HepG2 (cell line): ENCODE data around the gene ZBTB7B. TPM values are rescaled to one million over a fixed set of nuclear protein-coding genes. Genes with fewer than 3 reads are reported as not detected.

ENCODE experiments used
- ATAC-seq: fragments of 200-7000 bp; cut with Tn5 transposase; 3 replicates; pipeline ENCODE4 v1.9.1; 2020; ENCODE audit warnings: mild to moderate bottlenecking, moderate library complexity
- BruUV-seq: library from RNA; stranded (reverse); fragments of 400-500 nt; replicated peaks from 2 replicates; lab custom pipeline; 2021; lab: Mats Ljungman, UMichigan
- CTCF ChIA-PET: fragments of 300-600 bp; formaldehyde crosslinking; extraction: SDS; loops from one replicate; lab custom pipeline; 2021; ENCODE audit warnings: low total read pairs, inconsistent platforms, low intra/inter-chr PET ratio; lab: Yijun Ruan, JAX
- POLR2A ChIA-PET: fragments of 350-600 bp; sonication (Branson Sonifier 250); formaldehyde crosslinking; loops from one replicate; lab custom pipeline; 2020; ENCODE audit warnings: antibody characterized with exemption, inconsistent platforms; lab: Yijun Ruan, JAX
- DNase-seq: peaks from one replicate; pipeline ENCODE4 v3.0.0-alpha.2; 2015; ENCODE audit warnings: low spot score
- FAIRE-seq: peaks from 3 replicates; lab custom pipeline; 2011; peaks lifted over from hg19 to GRCh38; lab: Jason Lieb, UNC
- H2AFZ ChIP-seq: one replicate; pipeline ENCODE4 v1.6.1; 2011; ENCODE audit warnings: low read length, inconsistent platforms
- H3K27ac ChIP-seq: fragments of 300-600 bp; 3 replicates; pipeline ENCODE4 v1.8.0; 2011; ENCODE audit warnings: mixed run types, mild to moderate bottlenecking, mixed read lengths, low read length, inconsistent platforms; ENCODE audit not compliant: insufficient read depth; ENCODE audit errors: extremely low read length
- H3K27me3 ChIP-seq, 2 experiments: fragments of 200-600 bp in 1 of 2; 2 replicates in 1 of 2; 3 replicates in 1 of 2; pipeline versions ENCODE4 v1.6.0 to v1.8.0; 2011; ENCODE audit warnings: low read length in 2 of 2, mild to moderate bottlenecking in 2 of 2, moderate library complexity in 2 of 2, inconsistent platforms in 1 of 2; ENCODE audit not compliant: insufficient read depth in 2 of 2, control insufficient read depth in 1 of 2
- H3K36me3 ChIP-seq, 2 experiments: fragments of 200-600 bp in 1 of 2; replicated peaks in 1 of 2; 2 replicates in 1 of 2; 3 replicates in 1 of 2; pipeline versions ENCODE4 v1.5.1 to v1.8.0; 2011; ENCODE audit warnings: low read length in 2 of 2, inconsistent platforms in 1 of 2; ENCODE audit not compliant: insufficient read depth in 2 of 2, control insufficient read depth in 1 of 2
- H3K4me1 ChIP-seq: 2 replicates; pipeline ENCODE4 v1.5.1; 2012; ENCODE audit warnings: low read length, inconsistent platforms; ENCODE audit not compliant: insufficient read depth
- H3K4me2 ChIP-seq: 2 replicates; pipeline ENCODE4 v1.6.0; 2011; ENCODE audit warnings: low read depth, low read length, inconsistent platforms
- H3K4me3 ChIP-seq, 3 experiments: fragments of 200-600 bp in 1 of 3; sonication (generic), shearing (Covaris generic) in 1 of 3; replicated peaks in 1 of 3; 2 replicates each; pipeline ENCODE4 v1.5.1; 2011 to 2016; ENCODE audit warnings: low read length in 3 of 3, inconsistent platforms in 2 of 3, low read depth in 2 of 3, mild to moderate bottlenecking in 2 of 3, control low read depth in 1 of 3, mixed read lengths in 1 of 3; ENCODE audit not compliant: insufficient read depth in 1 of 3
- H3K79me2 ChIP-seq: one replicate; pipeline ENCODE4 v1.6.1; 2011; ENCODE audit warnings: low read length, inconsistent platforms; ENCODE audit not compliant: insufficient read depth
- H3K9ac ChIP-seq: 2 replicates; pipeline ENCODE4 v1.6.0; 2011; ENCODE audit warnings: mild to moderate bottlenecking, low read depth, low read length, inconsistent platforms; ENCODE audit not compliant: insufficient read depth
- H3K9me3 ChIP-seq: 2 replicates; pipeline ENCODE4 v1.5.1; 2012; ENCODE audit warnings: mild to moderate bottlenecking, low read length
- H4K20me1 ChIP-seq: 2 replicates; pipeline ENCODE4 v1.6.0; 2011; ENCODE audit warnings: inconsistent platforms, mild to moderate bottlenecking, low read length, moderate library complexity; ENCODE audit not compliant: insufficient read depth
- ATM ChIP-seq: fragments of 450-650 bp; IDR thresholded peaks from 2 replicates; pipeline ENCODE4 v1.7.1; 2017; ENCODE audit warnings: mild to moderate bottlenecking, borderline replicate concordance
- ATRX ChIP-seq: sonication (generic); formaldehyde crosslinking; IDR thresholded peaks from 2 replicates; pipeline ENCODE4 v1.4.0; 2020; ENCODE audit warnings: missing genetic modification reagents, borderline replicate concordance
- CCAR2 ChIP-seq: fragments of 200-400 bp; formaldehyde crosslinking; optimal IDR thresholded peaks from 2 replicates; pipeline ENCODE3; 2018; ENCODE audit warnings: low read depth, mild to moderate bottlenecking, low read length, moderate library complexity
- E2F1 ChIP-seq: sonication (generic); formaldehyde crosslinking; IDR thresholded peaks from 2 replicates; pipeline ENCODE4 v1.5.0; 2020; ENCODE audit warnings: missing genetic modification reagents
- ETS1 ChIP-seq: sonication (generic); formaldehyde crosslinking; IDR thresholded peaks from 2 replicates; pipeline ENCODE4 v1.4.0; 2020; ENCODE audit warnings: missing genetic modification reagents
- HNRNPLL ChIP-seq: fragments of 200-400 bp; formaldehyde crosslinking; IDR thresholded peaks from 2 replicates; pipeline ENCODE4 v1.6.1; 2017; ENCODE audit warnings: mild to moderate bottlenecking, low read depth, low read length; ENCODE audit not compliant: poor library complexity, severe bottlenecking
- HOXA3 ChIP-seq: sonication (generic); formaldehyde crosslinking; IDR thresholded peaks from 2 replicates; pipeline ENCODE4 v1.5.0; 2020; ENCODE audit warnings: missing genetic modification reagents
- THYN1 ChIP-seq: sonication (generic); formaldehyde crosslinking; IDR thresholded peaks from 2 replicates; pipeline ENCODE4 v1.8.1; 2023; ENCODE audit warnings: low read depth, mild to moderate bottlenecking, moderate library complexity, missing genetic modification reagents, borderline replicate concordance
- U2AF2 ChIP-seq: fragments of 200-400 bp; formaldehyde crosslinking; IDR thresholded peaks from 2 replicates; pipeline ENCODE4 v1.6.1; 2017; ENCODE audit warnings: low read depth, mild to moderate bottlenecking, low read length
- ZKSCAN8 ChIP-seq: IDR thresholded peaks from 2 replicates; pipeline ENCODE4 v1.6.1; 2016; ENCODE audit warnings: borderline replicate concordance, missing genetic modification reagents, missing compliant biosample characterization
- ZNF180 ChIP-seq: sonication (generic); formaldehyde crosslinking; IDR thresholded peaks from 2 replicates; pipeline ENCODE4 v1.4.0; 2020; ENCODE audit warnings: low read depth, missing genetic modification reagents, borderline replicate concordance
- ZNF3 ChIP-seq: IDR thresholded peaks from 2 replicates; pipeline ENCODE4 v1.7.0; 2017; ENCODE audit warnings: inconsistent platforms
- ZNF780A ChIP-seq: sonication (generic); formaldehyde crosslinking; IDR thresholded peaks from 2 replicates; pipeline ENCODE4 v1.8.0; 2022; ENCODE audit warnings: mild to moderate bottlenecking, missing genetic modification reagents, moderate library complexity
- WGBS: methylation state at CpG from one replicate; pipeline ENCODE4 v1.1.6; 2017; ENCODE audit warnings: low lambda C conversion rate; 5-methylcytosine and 5-hydroxymethylcytosine counted together
- in situ Hi-C: cut with HindIII; loops from 2 replicates; pipeline ENCODE4 v1.10.0; 2017; ENCODE audit warnings: low pct_unique_long_range_greater_than_20kb; ENCODE audit not compliant: extremely low pct_ligation_motif_present
- intact Hi-C: fragments of 100-400 bp; cut with micrococcal nuclease; formaldehyde crosslinking; loops from one replicate; pipeline ENCODE4 v1.10.0; 2022; ENCODE audit not compliant: unreplicated experiment
- polyA plus RNA-seq, 8 experiments: library from polyadenylated mRNA; depleted of rRNA in 3 of 8; stranded (reverse) in 7 of 8; unstranded in 1 of 8; fragments of >200 nt; fragmentation: Illumina TruSeq in 4 of 8; extraction: Trizol in 4 of 8; gene quantifications; 2 replicates each; pipeline versions ENCODE4 v1.2.1 to v1.2.3, GENCODE V29; 2011 to 2016; ENCODE audit warnings: low read depth in 4 of 8, missing spikeins in 1 of 8, mixed read lengths in 1 of 8; ENCODE audit not compliant: insufficient read depth in 1 of 8
- total RNA-seq, 5 experiments: library from RNA; depleted of rRNA; stranded (reverse); fragments of >200 nt; fragmentation: Illumina TruSeq; extraction: Trizol; gene quantifications; 2 replicates each; pipeline ENCODE4 v1.2.3, GENCODE V29; 2016; ENCODE audit warnings: low read depth in 1 of 5
- TF ChIP-seq, protein P1 (sequence below): sonication (generic); formaldehyde crosslinking; IDR thresholded peaks from 2 replicates; pipeline ENCODE4 v1.4.0; 2020; ENCODE audit warnings: missing genetic modification reagents

ZBTB7B gene
- total and polyA plus RNA-seq, 2 of the 13 experiments (the other 11 are each of a cell fraction or from before 2014, with no cell fraction given): 15.5 to 17.5 TPM

DNA sequence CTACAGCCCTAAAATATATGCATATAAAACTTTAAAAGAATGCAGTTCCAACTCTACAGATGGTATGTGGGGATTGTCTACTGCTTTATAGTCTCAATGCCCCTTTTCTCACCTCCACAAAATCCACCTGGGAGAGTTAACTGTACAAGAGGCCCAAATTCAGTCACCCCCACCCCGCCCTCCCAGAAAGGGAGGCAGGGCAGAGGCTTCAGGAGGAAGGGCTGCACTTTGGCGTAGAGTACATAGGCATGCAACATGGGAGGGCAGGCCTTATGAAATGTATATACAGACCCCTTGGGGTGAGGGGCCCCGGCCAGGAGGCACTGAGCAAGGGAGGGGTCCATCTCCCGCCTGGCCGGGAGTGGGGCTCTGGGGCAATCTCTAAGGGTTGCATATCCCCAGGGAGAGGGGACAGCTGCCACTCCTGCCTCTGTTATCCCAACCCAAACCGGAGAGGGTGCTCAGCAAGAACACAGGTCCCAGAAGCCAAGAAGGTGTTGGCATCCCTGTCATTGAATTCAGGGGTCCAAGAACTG lies 39.7 kb upstream of the ZBTB7B start:
- WGBS: 83% methylated on average over 4 of the region's 6 CpGs
- peak overlapping the region; percentile 72 to 87 (median 80); a peak in 5 of 6 replicates for H3K4me3 ChIP-seq
- TF ChIP-seq ZNF180 (CRISPR knock-in tag) (no peak), CCAR2 (no peak), HNRNPLL (no peak), ETS1 (CRISPR knock-in tag) (no peak), ATM (no peak), THYN1 (CRISPR knock-in tag) (no peak), U2AF2 (no peak), HOXA3 (CRISPR knock-in tag) (no peak), ZNF3 (no peak), E2F1 (CRISPR knock-in tag) (no peak), ZKSCAN8 (no peak), ZNF780A (CRISPR knock-in tag) (no peak), ATRX (CRISPR knock-in tag) (no peak)
- TF ChIP-seq, protein P1, sequence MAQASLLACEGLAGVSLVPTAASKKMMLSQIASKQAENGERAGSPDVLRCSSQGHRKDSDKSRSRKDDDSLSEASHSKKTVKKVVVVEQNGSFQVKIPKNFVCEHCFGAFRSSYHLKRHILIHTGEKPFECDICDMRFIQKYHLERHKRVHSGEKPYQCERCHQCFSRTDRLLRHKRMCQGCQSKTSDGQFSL (CRISPR knock-in tag): no peak
- TF ChIP-seq, all 625 proteins: peak for 0
- intact Hi-C loops (no loop called here), in situ Hi-C loops (loop anchor here (5.0 kb wide), 1 partner anchor 34 kb away; no protein-coding TSS in a partner anchor)
- ChIA-PET POLR2A (interaction anchor here (8.3 kb wide), 1 partner anchor 10 kb away, joined by 148 read pairs; the partner anchor contains the start of genes CKS1B and SHC1), CTCF (interaction anchor here (1.2 to 3.7 kb wide), 3 partner anchors 10 to 55 kb away, joined by 3 to 24 read pairs (median 4); no protein-coding TSS in a partner anchor)
- peaks cover 20% of the 10 kb centered on the region for H3K79me2 ChIP-seq
- FAIRE-seq (no peak), ATAC-seq (no peak), DNase-seq (no peak)
- BruUV-seq: no TSS peak
- H4K20me1 ChIP-seq: no peaks in the 10 kb centered on the region
- H3K27ac ChIP-seq: peak overlapping the region; percentile 96
- no peak overlapping the region for H2AFZ ChIP-seq
- H3K36me3 ChIP-seq: peaks cover 24 to 59% of the 10 kb centered on the region in 2 experiments
- H3K27me3 ChIP-seq: no peaks in the 10 kb centered on the region; a peak in 1 of 5 replicates
- H3K9me3 ChIP-seq: no peaks in the 10 kb centered on the region
- H3K4me2 ChIP-seq: peak overlapping the region; percentile 92
- H3K9ac ChIP-seq: peak overlapping the region; percentile 97
- peaks cover 48% of the 10 kb centered on the region for H3K4me1 ChIP-seq
